NCI-H1048 (cell line): ENCODE measurements around the gene BTBD16.

Experiments
- DNase-seq: peaks from one replicate; lab custom pipeline; 2025; lab: John Stamatoyannopoulos, UW

BTBD16 gene

DNA sequence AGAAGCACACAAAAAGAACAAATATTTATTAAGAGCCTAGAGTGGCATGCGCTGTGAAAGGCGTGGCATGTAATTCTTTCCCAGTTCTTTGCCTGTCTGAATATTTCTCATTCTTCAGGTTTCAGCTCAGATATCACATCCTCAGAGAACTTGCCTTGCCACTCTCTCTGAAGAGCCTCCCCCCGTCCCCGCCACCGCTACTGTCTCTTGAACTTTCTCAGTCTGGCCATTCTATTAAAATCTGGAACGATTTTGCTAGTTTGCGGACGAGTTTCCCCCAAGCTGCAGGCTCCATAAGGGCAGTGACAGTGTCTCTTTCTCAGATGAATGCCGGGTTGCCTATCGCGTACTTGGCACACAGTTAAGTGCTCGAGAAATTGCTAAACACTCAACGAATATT, 102.6 kb downstream of the BTBD16 start:
- no peak for DNase-seq

DNA sequence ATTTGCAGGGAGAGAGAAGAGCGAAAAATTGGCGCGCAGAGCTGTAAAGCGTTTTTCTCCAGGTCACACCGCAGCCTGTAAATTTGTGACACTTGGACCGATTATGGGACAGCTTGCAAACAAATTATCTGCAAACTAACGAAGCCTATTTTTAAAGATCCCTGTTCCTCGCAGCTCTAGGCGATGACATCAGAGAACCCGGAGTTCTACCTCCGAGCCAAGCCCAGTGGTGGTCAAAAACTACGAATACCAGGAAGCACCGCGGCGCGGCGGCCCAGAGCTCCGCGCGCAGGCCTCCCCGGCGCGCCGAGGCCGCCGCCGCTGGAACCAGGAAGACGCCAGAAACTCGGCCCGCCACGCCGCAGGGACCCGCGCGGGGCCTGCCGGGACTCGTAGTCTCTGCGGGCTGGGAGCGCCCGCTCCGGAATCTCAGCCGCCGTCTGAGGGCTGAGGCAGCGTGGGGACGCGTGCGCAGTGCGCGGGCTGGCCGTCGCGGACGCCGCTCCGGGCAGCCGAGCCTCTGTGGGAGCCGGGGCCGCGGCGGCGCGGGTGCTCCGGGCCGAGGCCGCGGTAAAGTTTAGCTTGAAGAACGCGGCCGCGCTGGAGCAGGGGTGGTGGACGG, 103.3 kb downstream of the BTBD16 start, which contains the start of gene PLEKHA1:
PLEKHA1 (plus strand) TSS at position 472 of the 622 bp plus-strand sequence. CDS start 18,493 bp downstream, outside the sequence.
- DNase-seq: peak; percentile 84

DNA sequence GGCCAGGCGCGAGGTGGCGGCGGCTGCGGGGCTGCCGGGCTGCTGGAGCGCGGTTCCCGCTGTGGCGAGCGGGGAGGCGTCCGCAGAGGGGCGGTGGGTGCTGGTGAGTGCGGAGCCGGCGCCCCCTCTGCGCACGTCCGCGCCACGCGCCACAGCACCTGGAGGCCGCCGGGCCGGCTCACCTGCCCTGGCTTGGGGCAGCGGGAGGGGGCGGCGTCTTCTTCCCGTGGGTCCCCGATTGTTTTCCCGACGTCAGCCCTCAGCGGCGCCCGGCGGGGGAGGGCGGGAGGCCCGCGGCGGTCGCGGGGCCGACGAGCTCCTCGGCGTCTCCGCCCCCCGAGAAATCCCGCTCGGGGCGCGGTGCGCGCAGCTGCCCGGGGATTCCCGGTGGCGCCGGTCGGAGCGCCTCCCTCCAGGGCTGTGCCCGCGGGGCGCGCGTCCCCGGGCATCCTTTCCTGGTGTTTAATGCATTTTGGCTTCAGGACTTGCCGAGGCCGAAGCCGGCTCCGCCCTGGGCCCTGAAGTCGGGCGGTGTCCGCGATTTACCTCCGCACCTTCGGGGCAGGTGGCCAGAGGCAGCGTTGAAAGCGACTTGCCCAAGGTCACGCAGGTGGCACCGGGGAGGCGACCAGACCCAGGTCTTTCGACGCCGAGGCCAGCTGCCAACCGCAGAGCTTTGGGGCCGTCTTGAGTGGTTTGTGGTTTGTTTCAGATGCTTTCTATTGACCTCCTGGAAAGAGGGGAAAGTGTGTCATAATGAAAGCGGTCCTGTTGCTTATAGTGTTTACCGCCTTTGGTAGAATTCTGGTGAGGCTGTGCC, 104.0 kb downstream of the BTBD16 start:
- no peak for DNase-seq

DNA sequence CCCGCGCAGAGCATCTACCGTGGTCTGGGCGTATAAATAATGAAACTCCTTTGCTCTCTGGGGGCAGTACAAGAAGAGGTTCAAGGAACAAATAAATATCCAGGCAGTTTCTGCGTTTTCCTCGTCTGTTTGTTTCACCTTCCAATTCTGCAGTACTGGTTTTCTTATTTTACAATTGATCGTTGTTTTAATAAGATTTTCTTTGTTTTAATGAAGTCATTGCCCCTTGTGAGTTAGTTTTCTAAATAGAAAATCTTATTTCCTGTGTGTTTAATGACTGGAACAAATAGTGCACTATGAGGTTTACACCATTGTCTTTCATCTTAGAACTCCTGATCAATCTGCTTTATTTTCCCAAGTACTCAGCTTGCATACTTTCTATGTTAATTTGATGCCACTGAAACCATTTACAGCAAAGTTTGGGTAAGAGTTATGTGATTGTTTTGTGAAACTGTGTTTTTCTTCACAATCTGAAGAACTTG, 104.6 kb downstream of the BTBD16 start:
- DNase-seq: no peak

DNA sequence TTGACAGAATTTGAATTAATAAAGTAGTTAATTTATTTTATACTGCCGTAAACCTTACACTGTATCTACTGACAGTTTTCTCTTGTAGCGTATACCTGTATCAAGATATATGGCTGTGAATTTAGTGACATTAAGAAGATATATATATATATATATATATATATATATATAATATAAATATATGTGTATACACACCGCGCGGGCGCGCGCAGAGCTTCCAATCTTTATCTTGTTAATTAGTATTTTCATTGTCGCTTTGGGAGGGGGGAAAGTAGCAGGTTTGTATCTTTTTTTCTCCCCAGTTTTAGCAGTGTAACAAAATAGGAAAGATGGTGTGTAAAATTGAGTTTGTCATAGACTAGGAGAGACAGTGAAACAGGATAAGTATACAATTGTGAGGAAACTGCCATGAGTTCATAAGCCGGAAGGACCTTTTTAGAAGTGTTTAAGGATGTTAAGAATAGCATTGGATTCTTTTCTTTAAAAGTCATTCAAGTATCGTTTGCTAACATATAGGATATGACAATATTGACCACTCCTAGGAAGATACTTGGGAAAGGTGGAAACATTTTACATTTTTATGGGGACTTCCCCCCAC, 105.4 kb downstream of the BTBD16 start:
- no peak for DNase-seq

DNA sequence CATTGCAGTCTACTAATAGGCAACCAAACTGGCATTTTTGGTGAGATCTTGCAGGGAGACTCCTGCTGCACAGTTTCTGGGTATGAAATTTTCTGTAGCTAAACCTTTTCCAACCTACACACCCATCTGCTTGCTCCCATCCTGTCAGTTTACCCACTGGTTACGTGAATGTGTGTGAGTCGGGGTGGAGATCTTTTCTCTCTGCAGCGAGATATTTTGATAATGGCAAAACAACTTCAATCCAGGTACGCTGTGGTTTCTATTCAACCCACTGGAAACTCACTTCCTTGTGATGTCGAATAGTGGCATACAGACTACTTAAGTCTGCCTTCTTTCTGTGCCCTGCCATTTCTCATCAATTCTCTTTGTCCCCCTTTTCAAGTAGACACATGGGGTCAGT, 107.9 kb downstream of the BTBD16 start:
- DNase-seq: no peak

DNA sequence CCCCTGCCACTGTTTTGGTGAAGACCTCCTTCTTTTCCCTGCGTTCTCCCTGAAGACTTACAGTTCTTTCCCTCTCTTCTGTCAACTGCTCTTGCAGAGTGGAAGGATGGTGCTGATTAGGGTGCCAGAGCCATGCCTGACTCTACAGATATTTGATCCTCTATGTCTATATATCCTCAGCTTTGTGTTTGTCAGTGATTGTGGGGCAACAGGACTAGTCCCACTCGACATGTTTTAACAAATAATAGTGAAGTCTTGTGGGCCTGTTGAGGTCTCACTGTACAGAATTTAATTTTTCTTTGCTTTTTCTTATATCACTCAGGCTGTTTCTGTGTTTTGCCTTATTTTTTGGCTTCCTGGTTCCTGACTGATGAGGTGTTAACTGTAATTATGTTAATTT, 108.4 kb downstream of the BTBD16 start:
- DNase-seq: no peak

DNA sequence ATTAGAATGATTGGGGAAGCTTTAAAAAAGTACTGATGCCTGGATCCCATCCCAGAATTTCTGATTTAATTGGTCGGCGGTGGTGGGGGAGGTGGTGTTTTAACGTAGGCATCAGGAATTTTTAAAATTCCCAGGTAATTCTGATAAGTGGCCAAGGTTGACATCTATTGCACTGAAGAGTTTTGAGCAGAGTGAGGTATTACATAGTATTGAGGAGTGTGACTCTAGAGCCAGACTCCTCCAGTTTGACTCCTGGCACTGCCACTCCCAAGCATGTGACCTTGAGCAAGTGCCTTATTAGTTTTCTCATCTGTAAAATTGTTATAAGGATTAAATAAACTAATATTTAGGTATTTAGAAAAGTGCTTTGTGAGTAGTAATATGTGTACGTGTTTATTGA, 109.6 kb downstream of the BTBD16 start:
- no peak for DNase-seq

DNA sequence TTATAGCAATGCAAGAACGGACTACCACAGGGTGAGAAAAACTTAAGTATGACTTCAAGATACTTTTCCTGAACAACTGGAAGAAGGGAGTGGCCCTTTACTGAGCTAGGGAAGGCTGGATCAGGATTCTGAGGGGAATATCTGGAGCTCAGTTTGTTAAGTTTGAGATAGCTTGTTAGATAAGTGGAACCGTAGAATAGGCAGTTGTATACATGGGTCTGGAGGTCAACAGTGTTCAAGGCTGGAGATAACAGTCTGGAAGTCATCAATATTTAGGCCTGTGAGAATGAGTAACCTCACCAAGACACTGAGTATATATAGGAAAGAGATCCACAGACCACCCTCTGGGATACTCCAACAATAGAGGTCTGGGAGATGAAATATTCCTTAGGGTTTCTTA, 110.6 kb downstream of the BTBD16 start:
- DNase-seq: no peak

DNA sequence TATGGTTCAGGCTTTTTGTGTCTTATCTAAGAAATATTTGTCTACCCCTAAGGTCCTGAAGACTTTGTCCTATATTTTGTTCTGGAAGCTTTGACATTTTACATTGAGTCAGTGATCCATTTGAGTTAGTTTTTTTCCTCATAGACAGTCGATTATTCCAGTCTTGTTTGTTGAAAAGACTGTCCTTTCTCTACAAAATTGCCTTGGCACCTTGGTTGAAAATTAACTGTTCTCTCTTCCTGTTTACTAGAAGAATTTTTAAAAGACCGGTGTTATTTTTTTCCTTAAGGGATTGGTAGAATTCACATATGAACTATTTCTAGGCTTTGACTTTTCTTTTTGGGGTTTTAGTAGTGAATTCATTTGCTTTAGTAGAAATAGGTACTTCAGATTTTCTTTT, 115.4 kb downstream of the BTBD16 start:
- no peak for DNase-seq

DNA sequence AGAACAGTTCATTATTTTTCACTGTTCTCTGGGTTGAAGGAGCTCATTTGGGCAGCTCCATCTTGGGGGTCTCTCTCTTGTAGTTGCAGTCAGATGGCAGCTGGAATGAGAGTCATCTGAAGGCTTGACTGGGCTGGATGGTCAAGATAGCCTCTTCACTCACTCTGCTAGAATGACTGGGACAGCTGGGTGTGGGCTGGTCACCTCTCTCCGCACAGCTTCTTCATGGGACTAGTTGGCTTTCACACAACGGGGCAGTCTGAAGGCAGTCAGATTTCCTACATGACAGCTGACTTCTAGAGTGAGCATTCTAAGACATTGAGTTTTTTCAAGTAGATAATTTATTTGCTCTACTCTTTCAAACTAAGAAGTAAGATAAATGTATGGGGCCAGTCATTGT, 116.5 kb downstream of the BTBD16 start:
- DNase-seq: no peak
